NB4 (cell line): ENCODE data around the gene PELI2.
"Not testable (repeated sequence)": the region's sequence is repeated elsewhere in the genome, so short reads cannot be mapped to it uniquely, and the experiment has no call there.

ENCODE experiments used
- DNase-seq: peaks from one replicate; pipeline ENCODE4 v3.0.0; 2010; ENCODE audit warnings: low read depth
- H3K4me3 ChIP-seq: one replicate; pipeline ENCODE4 v1.5.1; 2011; ENCODE audit warnings: mild to moderate bottlenecking, low read depth, low read length, moderate library complexity
- CTCF ChIP-seq: IDR thresholded peaks from one replicate; pipeline ENCODE4 v1.5.1; 2012; ENCODE audit warnings: low read depth, low read length
- MAX ChIP-seq: IDR thresholded peaks from 2 replicates; pipeline ENCODE4 v1.6.1; 2011; ENCODE audit warnings: low read depth, low read length
- MYC ChIP-seq: IDR thresholded peaks from 2 replicates; pipeline ENCODE4 v1.6.1; 2011; ENCODE audit warnings: low read depth, low read length
- POLR2A ChIP-seq: IDR thresholded peaks from 2 replicates; pipeline ENCODE4 v1.6.1; 2011; ENCODE audit warnings: mild to moderate bottlenecking; ENCODE audit not compliant: insufficient read length; ENCODE audit errors: extremely low read depth

The PELI2 gene

GRCh38 chr14:56162476-56162875, 44.3 kb downstream of the PELI2 start:
- H3K4me3 ChIP-seq: no peak overlapping the region
- DNase-seq: no peak
- TF ChIP-seq MAX (no peak), MYC (no peak), CTCF (no peak), POLR2A (no peak)

GRCh38 chr14:56166579-56166978, 48.4 kb downstream of the PELI2 start:
- not testable (repeated sequence) for DNase-seq, H3K4me3 ChIP-seq

DNA sequence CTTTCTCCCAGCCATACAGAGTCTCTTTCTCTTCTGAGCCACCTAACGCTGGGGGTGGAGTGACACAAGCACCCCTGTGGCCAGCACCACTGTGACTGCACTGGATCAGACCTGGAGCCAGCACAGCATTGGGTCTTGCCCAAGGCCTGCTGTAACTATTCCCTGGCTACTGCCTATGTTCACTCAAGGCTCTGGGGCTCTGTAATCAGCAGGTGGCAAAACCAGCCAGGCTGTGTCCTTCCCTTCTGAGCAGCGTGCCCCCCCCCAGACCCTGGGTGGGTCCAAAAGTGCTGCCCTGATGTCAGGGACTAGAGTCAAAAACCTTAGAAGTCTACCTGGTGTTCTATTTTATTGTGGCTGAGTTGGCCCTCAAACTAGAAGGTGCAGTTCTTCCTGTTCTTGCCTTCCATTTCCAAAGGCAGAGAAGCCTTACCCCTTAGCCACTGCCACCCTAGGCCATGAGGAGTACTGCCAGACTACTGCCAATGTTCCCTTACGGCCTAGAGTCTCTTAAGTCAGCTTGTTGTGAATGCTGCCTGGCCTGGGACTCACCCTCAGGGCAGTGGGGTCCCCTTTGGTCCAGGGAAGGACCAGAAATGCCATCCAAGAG, 49.9 kb downstream of the PELI2 start:
- H3K4me3 ChIP-seq: no peak overlapping the region
- no peak for DNase-seq
- no peak for TF ChIP-seq POLR2A
- no peak for TF ChIP-seq MAX
- TF ChIP-seq MYC: no peak
- TF ChIP-seq CTCF: no peak

GRCh38 chr14:56170028-56170427, 51.8 kb downstream of the PELI2 start:
- TF ChIP-seq CTCF (no peak), MYC (no peak), MAX (no peak), POLR2A (no peak)
- no peak for DNase-seq

DNA sequence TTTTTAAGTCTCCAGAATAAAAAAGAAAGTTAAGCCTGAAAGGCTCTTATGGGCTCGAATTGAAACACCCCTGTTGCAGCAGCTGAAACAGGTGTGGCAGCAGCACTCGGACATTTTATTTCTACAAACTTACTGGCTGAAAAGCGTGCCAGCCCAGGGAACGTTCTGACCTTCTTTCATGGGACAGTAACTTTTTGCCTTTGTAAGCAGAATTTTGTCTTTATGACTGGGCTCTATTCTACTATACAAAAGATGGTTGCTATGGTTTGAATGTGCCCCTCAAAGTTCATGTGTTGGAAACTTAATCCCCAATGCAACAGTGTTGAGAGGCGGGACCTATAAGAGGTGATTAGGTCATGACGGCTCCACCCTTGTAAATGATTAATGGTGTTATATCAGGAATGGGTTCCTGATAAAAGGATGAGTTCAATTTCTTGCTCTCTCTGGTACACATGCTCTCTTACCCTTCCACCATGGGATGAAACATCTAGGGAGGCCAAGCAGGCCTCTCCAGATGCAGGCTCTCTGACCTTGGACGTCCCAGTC, 52.7 kb downstream of the PELI2 start:
- H3K4me3 ChIP-seq: no peak overlapping the region
- TF ChIP-seq MAX (no peak), MYC (no peak), POLR2A (no peak), CTCF (no peak)
- DNase-seq: no peak

More at GRCh38 chr14:56170028-56170427, 51.8 kb downstream of the PELI2 start:
- no peak overlapping the region for H3K4me3 ChIP-seq

DNA sequence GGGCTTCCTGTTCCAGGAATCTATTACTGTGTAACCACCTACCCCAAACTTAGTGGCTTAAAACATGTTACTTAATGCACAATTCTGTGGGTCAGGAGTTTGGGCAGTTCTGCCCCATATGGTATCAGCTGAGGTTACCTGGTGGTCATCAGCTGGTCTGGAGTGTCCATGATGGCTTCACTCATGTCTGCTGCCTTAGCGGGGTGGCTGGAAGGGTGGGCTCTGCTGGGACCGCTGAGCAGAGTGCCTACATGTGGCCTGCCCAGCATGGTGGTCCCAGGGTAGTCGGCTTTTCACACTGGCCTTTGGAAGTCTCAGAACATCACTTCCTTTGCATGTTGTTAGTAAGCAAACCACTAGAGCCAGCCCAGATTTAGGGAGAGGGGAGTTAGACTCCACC, 53.9 kb downstream of the PELI2 start:
- H3K4me3 ChIP-seq: no peak overlapping the region
- no peak for DNase-seq
- TF ChIP-seq MAX: no peak
- no peak for TF ChIP-seq CTCF
